Stimulated activated CD8-positive, alpha-beta memory T cell treated with anti-CD3 and anti-CD28 coated beads, Interleukin-15, amount 100 ng/mL, for 24 hours (primary cell): ENCODE data around the gene CRPPA.

Experiments
- DNase-seq: peaks from one replicate; pipeline ENCODE4 v3.0.0-alpha.2; 2020; ENCODE audit warnings: low read depth

The CRPPA gene

DNA sequence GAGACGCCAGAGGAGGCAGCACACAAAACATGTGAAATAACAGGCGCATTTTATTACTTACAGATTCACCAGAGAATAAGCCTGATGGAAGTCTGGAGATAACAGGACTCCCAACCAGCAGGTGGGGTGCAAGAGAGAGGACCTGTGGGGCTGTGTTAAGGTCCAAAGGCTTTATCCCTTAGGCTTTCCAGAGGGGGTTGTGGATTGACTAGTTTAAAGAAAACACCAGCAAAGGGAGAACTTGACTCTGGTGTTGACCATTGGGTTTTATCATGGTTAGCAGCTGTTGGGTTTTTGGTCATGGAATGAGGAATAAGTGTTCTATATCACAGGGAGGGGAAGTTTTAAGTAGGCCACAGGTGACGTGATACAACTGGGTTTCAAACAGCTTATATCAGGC, 1.6 kb upstream of the CRPPA start:
- DNase-seq: no peak

GRCh38 chr7:16422103-16422435, 731 bp upstream of the CRPPA start:
- DNase-seq: no peak

- DNase-seq: peak; percentile 63
These were observed 547 bp downstream of the CRPPA start for GRCh38 chr7:16420649-16421332.

DNA sequence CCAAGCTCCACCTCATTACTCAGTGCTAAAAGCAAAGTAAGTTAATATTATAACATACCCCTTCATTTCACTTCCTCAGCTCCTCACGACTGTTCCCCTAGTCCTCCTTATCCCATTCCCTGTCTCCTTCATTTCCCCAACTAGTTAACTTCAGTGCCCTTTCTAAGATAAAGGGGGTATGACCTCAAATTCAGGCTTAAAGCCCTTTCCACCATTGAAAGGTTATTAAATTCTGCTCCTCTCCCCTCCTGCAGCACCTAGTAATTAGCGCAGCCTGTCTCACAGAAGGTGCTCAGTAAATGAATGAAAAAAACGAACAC, 1.0 kb downstream of the CRPPA start:
- no peak for DNase-seq

DNA sequence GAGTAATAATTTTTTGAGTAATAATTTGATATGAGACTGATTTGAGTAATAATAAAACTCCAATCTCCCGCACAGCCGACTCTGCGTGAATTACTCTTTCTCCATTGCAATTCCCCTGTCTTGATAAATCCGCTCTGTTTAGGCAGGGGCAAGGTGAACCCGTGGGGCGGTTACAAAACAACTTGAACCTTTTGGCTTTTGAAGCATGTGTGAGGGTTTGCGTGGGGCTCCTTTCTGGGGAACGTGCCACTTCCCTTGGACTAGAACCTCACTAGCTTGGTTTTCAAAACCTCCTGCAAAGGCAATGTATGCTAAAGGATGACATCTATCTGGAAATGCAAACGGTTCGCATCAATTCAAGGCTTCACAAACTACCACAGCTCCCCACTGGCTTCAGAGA, 1.5 kb downstream of the CRPPA start:
- no peak for DNase-seq

DNA sequence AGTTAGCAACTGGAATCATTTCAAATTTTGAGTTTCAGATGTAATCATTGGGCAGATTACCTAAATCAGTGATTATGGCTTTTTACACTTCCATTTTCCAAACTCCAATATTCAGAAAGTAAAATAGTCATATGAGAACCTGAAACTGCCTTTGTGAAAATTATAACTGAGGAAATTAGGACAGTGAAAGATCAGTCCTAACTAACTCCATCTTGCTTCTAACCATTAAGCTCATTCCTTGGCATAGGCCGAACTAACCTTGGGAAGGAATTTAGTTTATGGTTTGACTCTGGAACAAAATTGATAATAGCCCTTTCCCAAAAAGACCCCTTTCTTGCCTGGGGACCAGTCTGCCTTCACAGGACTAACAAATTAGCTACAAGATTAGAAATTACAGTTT, 2.2 kb downstream of the CRPPA start:
- no peak for DNase-seq

- no peak for DNase-seq
These were observed 3.4 kb downstream of the CRPPA start for GRCh38 chr7:16417906-16418305.

DNA sequence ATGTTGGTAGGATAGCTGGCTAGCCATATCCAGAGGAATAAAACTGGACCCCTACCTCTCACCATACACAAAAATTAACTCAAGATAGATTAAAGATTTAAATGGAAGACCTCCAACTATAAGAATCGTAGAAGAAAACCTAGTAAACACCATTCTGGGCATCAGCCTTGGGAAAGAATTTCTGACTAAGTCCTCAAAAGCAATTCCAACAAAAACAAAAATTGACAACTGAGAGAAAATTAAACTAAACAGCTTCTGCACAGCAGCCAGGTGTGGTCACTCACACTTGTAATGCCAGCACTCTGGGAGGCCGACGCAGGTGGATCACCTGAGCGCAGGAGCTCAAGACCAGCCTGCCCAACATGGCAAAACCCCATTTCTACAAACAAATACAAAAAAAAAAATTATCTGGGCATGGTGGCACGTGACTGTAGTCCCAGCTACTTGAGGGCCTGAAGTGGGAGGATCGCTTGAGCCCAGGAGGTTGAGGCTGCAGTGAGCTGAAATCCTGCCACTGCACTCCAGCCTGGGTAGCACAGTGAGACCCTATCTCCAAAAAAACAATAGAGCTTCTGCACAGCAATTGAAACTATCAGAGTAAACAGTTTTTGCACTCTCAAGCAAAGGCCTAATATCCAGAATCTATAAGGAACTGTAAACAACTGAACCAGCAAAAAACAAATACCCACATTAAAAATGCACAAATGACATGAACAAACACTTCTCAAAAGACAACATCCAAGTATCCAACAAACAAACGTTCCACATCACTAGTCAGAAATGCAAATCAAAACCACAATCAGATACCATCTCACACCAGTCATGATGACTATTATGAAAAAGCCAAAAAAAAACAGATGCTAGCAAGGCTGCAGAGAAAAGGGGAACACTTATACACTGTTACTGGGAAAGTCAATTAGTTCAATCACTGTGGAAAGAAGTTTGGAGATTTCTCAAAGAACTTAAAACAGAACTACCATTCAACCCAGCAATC, 4.8 kb downstream of the CRPPA start:
- DNase-seq: no peak

DNA sequence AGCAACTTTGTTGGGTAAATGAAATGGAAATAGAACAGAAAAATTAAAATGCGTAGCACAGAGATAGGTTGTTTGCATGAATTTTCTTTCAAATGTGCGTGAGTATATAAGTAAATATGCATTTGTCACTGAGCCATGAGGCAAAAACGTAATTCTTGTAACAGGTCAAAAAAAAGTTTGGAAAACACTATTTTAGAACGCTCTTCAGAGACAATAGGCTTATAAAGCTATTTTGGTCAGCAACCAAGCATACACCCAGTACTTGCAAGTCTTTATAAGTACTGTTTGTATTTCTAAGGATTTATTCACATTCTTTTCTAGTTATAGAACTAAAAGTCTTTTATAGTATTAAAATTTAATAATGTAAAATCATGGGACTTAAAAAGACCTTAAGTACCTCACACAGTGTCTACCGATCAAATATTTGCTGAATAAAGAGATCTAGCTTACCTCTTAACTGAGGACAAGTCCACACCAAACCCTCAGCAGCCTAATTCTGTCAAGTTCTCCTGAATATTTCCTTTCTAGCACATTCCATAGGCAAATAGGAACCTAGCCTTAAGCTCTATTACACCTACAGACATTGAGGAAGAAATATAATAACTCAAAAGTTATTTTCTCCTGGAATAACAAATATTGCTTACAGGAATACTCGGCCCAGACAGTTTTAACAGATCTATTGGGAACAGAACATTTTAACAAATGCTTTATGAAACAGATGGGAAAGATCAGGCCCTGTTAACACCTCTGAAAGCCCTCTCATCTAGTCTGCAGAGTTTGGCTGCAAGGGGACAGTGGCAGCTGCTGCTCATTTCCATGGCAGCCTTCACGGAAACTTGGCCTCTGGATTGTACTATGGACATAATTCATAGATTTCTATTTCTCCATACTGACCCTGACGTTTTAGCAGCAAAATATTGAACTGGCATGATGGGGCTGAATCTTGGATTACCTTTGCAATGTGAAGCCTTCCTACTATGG, 8.8 kb downstream of the CRPPA start:
- DNase-seq: no peak

GRCh38 chr7:16411391-16411790, 9.9 kb downstream of the CRPPA start:
- DNase-seq: no peak

- DNase-seq: no peak
These were observed 11.6 kb downstream of the CRPPA start for GRCh38 chr7:16409777-16410176.

DNA sequence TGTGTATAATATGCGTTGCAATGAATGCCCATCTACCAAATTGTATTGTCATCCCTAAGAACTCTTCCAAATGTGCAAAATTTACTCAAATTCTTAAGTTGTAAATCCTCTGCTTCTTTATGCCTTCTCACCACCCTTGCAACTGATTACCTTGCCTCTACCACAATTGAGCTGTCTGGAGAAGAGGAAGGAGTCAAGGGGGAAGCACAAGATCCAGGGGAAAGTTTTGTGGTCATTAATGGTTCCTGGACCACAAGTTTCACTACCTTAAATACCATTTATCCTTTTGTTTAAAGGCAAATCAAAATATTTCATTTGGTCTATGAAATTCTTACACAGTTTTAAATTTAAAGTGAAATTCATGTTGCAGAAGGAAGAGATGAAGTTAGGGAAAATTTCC, 16.7 kb downstream of the CRPPA start:
- DNase-seq: no peak

DNA sequence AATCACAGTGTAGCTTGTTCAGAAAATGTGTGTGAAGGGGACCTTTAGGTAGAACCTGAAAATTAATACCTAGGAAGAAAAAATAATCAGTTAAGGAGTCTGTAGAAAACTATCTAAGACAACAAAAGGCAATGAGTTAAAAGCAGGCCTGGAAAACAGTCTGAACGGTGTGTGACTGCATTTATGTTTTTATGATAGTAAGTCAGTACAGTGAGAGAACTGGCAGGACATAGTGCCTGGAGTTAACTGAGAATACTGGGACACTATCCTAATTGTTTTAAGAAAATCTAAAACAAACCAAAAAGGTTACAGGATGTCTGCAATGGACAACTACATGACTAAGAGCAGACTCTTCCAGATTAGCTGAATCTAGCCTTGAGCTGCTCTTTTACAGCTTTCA, 17.9 kb downstream of the CRPPA start:
- DNase-seq: no peak

- no peak for DNase-seq
These were observed 18.4 kb downstream of the CRPPA start for GRCh38 chr7:16402940-16403339.

GRCh38 chr7:16402091-16402490, 19.2 kb downstream of the CRPPA start:
- no peak for DNase-seq

DNA sequence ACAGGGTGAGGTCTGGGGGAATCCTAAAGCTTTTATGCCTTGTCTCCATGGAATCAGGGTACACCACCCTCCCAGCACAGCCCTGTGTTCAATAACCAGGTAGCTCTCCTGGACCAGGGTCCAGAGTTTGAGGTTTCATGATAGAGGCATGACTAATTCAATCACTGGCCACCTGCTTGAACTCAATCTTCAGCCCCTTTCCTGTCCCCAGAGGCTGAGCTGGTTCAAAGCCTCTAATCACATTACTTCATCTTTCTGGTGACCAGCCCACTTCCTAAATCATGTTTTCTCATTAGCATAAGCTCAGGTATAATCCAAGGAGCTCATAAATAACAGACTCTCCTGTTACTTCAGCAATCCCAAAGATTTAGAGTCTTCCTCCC, 20.5 kb downstream of the CRPPA start:
- DNase-seq: no peak

GRCh38 chr7:16399916-16400892, 21.1 kb downstream of the CRPPA start:
- DNase-seq: no peak

DNA sequence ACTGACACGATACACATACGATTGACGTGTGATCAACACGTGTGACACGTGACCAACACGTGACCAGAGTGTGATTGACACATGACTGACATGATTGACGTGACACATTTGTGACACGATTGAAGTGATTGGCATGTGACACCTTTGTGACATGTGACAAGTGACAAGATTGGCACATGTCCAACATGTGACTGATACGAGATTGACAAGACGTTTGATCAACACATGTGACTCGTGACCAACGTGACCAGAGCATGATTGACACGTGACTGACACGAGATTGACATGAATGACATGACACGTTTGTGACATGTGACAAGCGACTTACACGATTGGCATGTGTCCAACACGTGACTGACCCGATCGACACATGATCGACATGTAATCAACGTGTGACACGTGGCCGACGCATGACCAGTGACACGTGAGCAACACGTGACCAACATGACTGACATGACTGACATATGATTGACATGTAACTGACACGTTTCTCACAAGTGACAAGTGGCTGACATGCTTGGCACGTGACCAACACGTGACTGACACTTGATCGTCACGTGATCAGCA, 22.0 kb downstream of the CRPPA start:
- DNase-seq: no peak

DNA sequence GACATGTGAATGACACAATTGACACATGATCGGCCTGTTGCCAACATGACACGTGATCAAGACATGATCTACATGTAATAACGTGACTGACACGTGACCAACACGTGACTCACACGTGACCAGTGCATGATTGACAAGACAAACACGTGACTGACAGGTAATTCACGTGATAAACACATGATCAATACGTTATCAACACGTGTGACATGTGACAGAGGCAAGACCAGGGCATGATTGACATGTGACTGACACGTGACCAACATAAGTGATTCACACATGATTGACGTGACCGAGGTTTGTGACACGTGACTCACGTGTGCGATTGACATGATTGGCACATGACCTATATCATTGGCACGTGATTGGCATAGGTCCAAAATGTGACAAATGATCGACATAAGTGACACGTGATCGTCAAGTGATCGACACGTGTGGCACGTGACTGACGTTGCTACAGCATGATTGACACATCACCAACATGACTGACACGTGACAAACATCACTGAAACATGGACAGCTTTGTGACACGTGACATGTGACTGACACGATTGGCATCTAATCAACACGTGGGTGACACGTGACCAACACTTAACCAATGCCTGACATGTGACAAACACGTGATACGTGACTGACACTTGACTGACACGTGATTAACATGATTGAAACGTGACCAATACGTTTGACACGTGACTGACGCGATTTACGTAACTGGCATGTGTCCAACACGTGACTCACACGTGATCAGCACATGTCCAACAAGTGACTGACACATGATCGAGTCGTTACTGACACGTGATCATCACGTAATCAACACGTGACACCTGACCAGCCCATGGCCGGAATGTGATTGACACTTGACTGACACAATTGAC, 23.0 kb downstream of the CRPPA start:
- DNase-seq: no peak
